ENCODE results near the gene SOWAHC. TPM values are rescaled to one million over a fixed set of nuclear protein-coding genes. Genes with fewer than 3 reads are reported as not detected.
"Not testable (repeated sequence)": the region's sequence is repeated elsewhere in the genome, so short reads cannot be mapped to it uniquely, and the experiment has no call there.

SOWAHC gene
- total RNA-seq, 4 donors from 2014 or later, result 6.4 to 32.5 (median 9.4) TPM

DNA sequence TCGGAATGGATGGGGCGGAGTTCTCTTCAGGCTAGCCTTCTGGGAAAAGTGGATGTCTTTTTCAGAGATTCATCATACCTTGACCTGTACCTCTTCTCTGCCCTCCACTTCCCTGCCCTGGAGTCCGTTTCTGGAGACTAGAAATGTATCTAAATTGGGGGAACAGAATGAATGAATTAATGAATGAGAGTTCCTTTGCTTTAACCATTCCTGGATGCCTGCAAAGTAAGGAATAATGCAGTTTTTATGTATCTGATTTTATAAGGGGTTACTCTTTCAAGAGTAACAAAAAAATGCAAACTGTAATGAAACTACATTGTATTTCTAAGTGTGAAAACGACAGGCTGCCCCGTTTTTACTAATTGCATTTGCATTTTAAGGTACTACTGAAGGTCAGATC is 2.0 kb downstream of the SOWAHC start:
- H3K27ac ChIP-seq, result no peak overlapping the region
- H3K9me3 ChIP-seq, result no peaks in the 10 kb centered on the region
- peaks cover 0 to 8% of the 10 kb centered on the region in 2 donors for H3K4me1 ChIP-seq
- no peak for DNase-seq
- H3K27me3 ChIP-seq, result peaks cover 0 to 5% of the 10 kb centered on the region in 2 donors
- no peak for TF ChIP-seq POLR2A (IDR thresholded peaks at IDR 0.05)
- TF ChIP-seq, protein P1, sequence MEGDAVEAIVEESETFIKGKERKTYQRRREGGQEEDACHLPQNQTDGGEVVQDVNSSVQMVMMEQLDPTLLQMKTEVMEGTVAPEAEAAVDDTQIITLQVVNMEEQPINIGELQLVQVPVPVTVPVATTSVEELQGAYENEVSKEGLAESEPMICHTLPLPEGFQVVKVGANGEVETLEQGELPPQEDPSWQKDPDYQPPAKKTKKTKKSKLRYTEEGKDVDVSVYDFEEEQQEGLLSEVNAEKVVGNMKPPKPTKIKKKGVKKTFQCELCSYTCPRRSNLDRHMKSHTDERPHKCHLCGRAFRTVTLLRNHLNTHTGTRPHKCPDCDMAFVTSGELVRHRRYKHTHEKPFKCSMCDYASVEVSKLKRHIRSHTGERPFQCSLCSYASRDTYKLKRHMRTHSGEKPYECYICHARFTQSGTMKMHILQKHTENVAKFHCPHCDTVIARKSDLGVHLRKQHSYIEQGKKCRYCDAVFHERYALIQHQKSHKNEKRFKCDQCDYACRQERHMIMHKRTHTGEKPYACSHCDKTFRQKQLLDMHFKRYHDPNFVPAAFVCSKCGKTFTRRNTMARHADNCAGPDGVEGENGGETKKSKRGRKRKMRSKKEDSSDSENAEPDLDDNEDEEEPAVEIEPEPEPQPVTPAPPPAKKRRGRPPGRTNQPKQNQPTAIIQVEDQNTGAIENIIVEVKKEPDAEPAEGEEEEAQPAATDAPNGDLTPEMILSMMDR (IDR thresholded peaks at IDR 0.05), result no peak
- no peak overlapping the region for H3K4me3 ChIP-seq
- intact Hi-C loops (cut with DNase I; ENCODE audit: low total_unique reads), result no loop called here
- H3K36me3 ChIP-seq, result no peaks in the 10 kb centered on the region

DNA sequence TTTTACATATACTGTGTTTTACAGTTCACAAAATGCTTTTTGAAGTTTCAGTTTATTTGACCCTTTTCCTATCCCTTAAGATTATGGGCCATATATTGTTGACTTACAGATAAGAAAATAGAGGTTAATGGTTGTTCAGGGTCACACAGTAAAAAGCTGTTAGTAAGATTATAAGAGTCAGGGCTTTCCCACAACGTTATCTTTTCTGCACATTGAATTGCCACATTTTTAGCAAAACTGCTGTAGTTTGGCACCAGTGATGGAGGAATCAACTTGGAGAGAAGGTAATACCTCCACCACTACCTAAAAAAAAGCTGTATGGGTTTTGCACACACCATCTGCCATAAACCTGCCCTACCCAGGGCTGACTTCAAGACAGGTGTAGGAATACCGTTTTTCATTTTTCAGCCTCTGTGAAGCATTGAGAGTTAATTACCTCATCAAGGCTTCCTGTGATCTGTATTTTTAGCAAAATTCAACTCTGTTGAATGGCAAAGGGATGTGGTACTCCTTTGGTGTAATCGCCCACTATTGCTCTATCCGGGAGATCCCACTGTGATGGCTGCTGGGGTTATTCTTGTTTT is 5.0 kb downstream of the SOWAHC start:
- Histone ChIP-seq H3K9me3 (no peaks in the 10 kb centered on the region), H3K36me3 (no peaks in the 10 kb centered on the region), H3K27me3 (peaks cover 0 to 5% of the 10 kb centered on the region in 2 donors), H3K4me3 (no peak overlapping the region), H3K4me1 (peaks cover 0 to 8% of the 10 kb centered on the region in 2 donors), H3K27ac (no peak overlapping the region)
- intact Hi-C loops (cut with DNase I; ENCODE audit: low total_unique reads), result no loop called here
- no peak for TF ChIP-seq POLR2A (IDR thresholded peaks at IDR 0.05)
- TF ChIP-seq, protein P1 (IDR thresholded peaks at IDR 0.05), result no peak
- no peak for DNase-seq

DNA sequence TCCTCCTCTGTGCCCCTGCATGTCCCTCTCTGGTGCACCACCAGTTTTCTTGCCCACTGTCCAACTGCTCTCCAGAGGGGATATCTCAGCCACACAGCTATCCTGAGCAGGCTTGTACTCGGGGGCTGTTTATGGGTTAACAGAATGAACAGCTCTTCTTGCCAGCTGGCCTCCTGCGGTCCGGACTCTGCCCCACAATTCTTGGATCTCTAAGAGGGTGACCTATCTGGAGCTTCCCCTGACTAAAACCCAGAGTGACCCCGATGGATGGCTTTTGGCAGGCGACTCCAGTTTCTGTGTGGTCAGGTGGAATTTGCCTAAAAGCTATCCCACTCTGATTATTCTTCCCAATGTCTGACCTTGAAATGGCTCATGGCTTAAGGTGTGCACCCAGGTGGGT is 9.1 kb downstream of the SOWAHC start:
- DNase-seq, result no peak
- intact Hi-C loops (cut with DNase I; ENCODE audit: low total_unique reads), result no loop called here
- Histone ChIP-seq H3K4me1 (no peaks in the 10 kb centered on the region), H3K27me3 (peaks cover 0 to 5% of the 10 kb centered on the region in 2 donors), H3K36me3 (no peaks in the 10 kb centered on the region), H3K9me3 (no peaks in the 10 kb centered on the region), H3K4me3 (no peak overlapping the region), H3K27ac (no peak overlapping the region)
- TF ChIP-seq, protein P1 (IDR thresholded peaks at IDR 0.05), result no peak
- TF ChIP-seq POLR2A (IDR thresholded peaks at IDR 0.05), result no peak

DNA sequence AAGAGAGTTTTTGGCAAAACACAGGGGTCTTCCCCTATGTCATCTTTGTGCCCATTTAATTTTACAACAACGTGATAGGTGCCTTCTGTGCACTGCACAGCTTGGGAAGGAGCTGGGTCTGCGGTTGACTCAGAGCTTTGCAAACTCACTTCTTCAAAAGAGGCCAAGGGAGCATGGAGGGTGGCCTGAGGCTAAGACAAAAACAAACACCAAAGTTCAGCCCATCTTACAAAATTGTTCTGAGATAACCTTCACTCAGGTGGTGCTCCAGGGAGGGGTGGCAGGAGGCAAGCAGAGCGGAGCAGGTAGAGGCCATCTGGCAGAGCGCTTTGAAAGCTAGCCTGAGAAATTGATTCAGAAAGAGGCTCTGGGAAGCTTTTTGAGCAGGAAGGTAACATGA is 9.8 kb downstream of the SOWAHC start:
- no peak for DNase-seq
- no peaks in the 10 kb centered on the region for H3K9me3 ChIP-seq
- no peak overlapping the region for H3K27ac ChIP-seq
- no peak overlapping the region for H3K4me3 ChIP-seq
- H3K4me1 ChIP-seq, result no peaks in the 10 kb centered on the region
- H3K27me3 ChIP-seq, result peaks cover 0 to 5% of the 10 kb centered on the region in 2 donors
- intact Hi-C loops (cut with DNase I; ENCODE audit: low total_unique reads), result no loop called here
- no peak for TF ChIP-seq POLR2A (IDR thresholded peaks at IDR 0.05)
- TF ChIP-seq, protein P1 (IDR thresholded peaks at IDR 0.05), result no peak
- H3K36me3 ChIP-seq, result no peaks in the 10 kb centered on the region

DNA sequence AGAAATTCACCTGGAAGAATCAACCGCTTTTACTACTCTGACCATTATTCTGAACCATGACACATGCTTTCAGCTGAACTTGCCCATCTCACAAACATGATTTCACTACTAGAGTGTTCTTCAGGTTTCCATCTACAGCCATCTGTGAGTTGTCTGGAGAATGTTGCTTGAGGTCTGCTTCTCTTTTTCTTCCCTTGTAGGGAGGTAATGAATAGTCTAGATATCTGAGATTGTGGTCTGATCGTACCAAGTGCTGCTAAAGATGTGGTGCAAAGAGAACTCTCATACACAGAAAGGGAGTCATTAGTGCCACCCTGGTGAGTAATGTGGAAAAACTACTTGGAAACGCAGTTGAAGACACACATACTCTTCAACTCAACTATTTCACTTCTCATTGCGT is 10.2 kb downstream of the SOWAHC start:
- Histone ChIP-seq H3K4me3 (no peak overlapping the region), H3K9me3 (no peaks in the 10 kb centered on the region), H3K27ac (no peak overlapping the region), H3K36me3 (no peaks in the 10 kb centered on the region), H3K4me1 (no peaks in the 10 kb centered on the region), H3K27me3 (peaks cover 0 to 5% of the 10 kb centered on the region in 2 donors)
- intact Hi-C loops (cut with DNase I; ENCODE audit: low total_unique reads), result no loop called here
- TF ChIP-seq, protein P1 (IDR thresholded peaks at IDR 0.05), result no peak
- no peak for TF ChIP-seq POLR2A (IDR thresholded peaks at IDR 0.05)
- no peak for DNase-seq

DNA sequence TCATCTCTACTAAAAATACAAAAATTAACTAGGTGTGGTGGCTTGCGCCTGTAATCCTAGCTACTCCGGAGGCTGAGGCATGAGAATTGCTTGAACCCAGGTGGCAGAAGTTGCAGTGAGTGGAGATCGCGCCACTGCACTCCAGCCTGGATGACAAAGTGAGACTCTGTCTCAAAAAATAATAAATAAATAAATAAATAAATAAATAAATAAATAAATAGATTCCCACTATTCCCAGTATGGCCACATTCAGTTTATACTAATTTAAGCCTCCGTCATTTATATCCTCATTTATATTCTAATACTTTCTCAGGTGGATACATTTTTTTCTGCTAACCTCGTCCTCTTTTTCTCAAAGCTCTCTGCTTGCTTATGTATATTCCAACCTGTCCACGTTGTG is 14.2 kb downstream of the SOWAHC start:
- intact Hi-C loops (cut with DNase I; ENCODE audit: low total_unique reads), result not testable (repeated sequence)

More for the DNA sequence above, 14.2 kb downstream of the SOWAHC start:
- not testable (repeated sequence) for DNase-seq, H3K27ac ChIP-seq, H3K36me3 ChIP-seq, H3K27me3 ChIP-seq, H3K9me3 ChIP-seq, H3K4me3 ChIP-seq, H3K4me1 ChIP-seq

All from uterus (tissue), 4 donors.